Measurements from ENCODE around the gene PTGER3.

The PTGER3 gene

DNA sequence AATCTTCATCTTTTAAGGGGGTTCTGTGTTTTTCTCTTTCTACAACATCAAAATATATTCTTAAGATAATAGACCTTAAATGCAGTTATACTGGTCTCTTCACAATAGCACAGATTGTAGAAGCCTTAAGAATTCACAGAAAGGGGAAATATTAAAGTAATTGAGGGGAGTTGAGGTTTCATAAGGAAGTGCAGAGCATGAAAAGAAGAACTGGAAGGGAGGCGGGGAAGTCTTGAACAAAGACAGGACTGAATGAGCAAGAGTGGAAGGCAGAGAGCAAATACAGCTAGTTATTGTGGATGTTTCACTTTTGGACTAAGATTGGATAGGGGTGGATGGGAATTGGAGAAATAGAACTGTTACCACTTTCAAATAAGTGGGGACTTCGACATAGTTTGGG is 67.7 kb downstream of the PTGER3 start:
- Histone ChIP-seq H3K9me3 (ENCODE audit: severe bottlenecking) (no peaks in the 10 kb centered on the region), H3K27ac (ENCODE audit: poor library complexity, severe bottlenecking) (no peak overlapping the region), H3K4me1 (ENCODE audit: insufficient read depth, poor library complexity, severe bottlenecking) (no peaks in the 10 kb centered on the region), H3K27me3 (ENCODE audit: insufficient read depth, poor library complexity, severe bottlenecking) (no peaks in the 10 kb centered on the region), H3K36me3 (ENCODE audit: low read depth) (no peaks in the 10 kb centered on the region), H3K4me3 (ENCODE audit: severe bottlenecking) (no peak overlapping the region)
- ATAC-seq (ENCODE audit: low read depth) (no peak), DNase-seq (ENCODE audit: low spot score) (no peak)
- TF ChIP-seq, protein P1, sequence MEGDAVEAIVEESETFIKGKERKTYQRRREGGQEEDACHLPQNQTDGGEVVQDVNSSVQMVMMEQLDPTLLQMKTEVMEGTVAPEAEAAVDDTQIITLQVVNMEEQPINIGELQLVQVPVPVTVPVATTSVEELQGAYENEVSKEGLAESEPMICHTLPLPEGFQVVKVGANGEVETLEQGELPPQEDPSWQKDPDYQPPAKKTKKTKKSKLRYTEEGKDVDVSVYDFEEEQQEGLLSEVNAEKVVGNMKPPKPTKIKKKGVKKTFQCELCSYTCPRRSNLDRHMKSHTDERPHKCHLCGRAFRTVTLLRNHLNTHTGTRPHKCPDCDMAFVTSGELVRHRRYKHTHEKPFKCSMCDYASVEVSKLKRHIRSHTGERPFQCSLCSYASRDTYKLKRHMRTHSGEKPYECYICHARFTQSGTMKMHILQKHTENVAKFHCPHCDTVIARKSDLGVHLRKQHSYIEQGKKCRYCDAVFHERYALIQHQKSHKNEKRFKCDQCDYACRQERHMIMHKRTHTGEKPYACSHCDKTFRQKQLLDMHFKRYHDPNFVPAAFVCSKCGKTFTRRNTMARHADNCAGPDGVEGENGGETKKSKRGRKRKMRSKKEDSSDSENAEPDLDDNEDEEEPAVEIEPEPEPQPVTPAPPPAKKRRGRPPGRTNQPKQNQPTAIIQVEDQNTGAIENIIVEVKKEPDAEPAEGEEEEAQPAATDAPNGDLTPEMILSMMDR (IDR thresholded peaks at IDR 0.05; ENCODE audit: poor library complexity, severe bottlenecking): no peak

DNA sequence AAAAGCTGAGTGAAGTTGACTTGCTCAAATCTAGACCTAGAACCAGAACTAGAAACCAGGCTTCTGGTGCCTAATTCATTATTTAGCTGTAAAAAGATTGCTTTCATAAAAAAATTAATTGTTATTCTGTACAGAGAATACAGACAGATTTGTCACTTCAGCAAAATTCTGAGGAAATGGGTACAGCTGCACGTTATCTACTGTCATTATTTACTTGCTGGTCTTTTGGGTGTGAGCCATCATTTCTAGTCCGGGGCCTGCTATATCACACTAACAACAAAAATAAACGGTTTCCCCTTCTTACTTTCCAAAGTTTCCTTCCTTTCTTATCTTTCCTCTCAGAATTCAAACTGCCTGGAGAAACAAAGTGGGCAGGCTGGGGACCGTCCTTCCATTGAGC is 68.3 kb downstream of the PTGER3 start:
- TF ChIP-seq, protein P1 (IDR thresholded peaks at IDR 0.05; ENCODE audit: poor library complexity, severe bottlenecking): no peak
- H3K4me1 ChIP-seq (ENCODE audit: insufficient read depth, poor library complexity, severe bottlenecking): no peaks in the 10 kb centered on the region
- no peaks in the 10 kb centered on the region for H3K36me3 ChIP-seq (ENCODE audit: low read depth)
- H3K27ac ChIP-seq (ENCODE audit: poor library complexity, severe bottlenecking): no peak overlapping the region
- no peak for DNase-seq (ENCODE audit: low spot score)
- no peak overlapping the region for H3K4me3 ChIP-seq (ENCODE audit: severe bottlenecking)
- no peak for ATAC-seq (ENCODE audit: low read depth)
- no peaks in the 10 kb centered on the region for H3K9me3 ChIP-seq (ENCODE audit: severe bottlenecking)
- H3K27me3 ChIP-seq (ENCODE audit: insufficient read depth, poor library complexity, severe bottlenecking): no peaks in the 10 kb centered on the region

DNA sequence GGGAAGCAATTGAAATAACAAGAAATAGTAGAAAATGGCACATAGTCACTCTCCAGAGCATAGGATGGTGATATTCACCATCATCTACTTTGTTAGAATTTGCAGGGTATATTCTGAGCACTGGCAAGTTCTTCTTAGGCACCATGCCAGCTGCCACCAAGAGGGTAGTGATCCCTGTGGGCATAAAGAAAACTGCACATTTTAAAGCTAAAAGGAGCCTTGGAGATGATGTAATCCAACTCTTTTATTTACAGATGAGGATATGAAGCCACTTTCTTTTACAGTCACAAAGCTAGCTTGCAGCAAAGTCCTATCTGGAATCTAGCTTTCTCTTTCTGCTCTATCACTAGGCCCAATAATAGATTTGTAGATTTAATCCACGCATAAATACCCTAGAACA is 69.0 kb downstream of the PTGER3 start:
- Histone ChIP-seq H3K4me3 (ENCODE audit: severe bottlenecking) (no peak overlapping the region), H3K4me1 (ENCODE audit: insufficient read depth, poor library complexity, severe bottlenecking) (no peaks in the 10 kb centered on the region), H3K27me3 (ENCODE audit: insufficient read depth, poor library complexity, severe bottlenecking) (no peaks in the 10 kb centered on the region), H3K27ac (ENCODE audit: poor library complexity, severe bottlenecking) (no peak overlapping the region), H3K36me3 (ENCODE audit: low read depth) (no peaks in the 10 kb centered on the region), H3K9me3 (ENCODE audit: severe bottlenecking) (no peaks in the 10 kb centered on the region)
- ATAC-seq (ENCODE audit: low read depth) (no peak), DNase-seq (ENCODE audit: low spot score) (no peak)
- TF ChIP-seq, protein P1 (IDR thresholded peaks at IDR 0.05; ENCODE audit: poor library complexity, severe bottlenecking): no peak

DNA sequence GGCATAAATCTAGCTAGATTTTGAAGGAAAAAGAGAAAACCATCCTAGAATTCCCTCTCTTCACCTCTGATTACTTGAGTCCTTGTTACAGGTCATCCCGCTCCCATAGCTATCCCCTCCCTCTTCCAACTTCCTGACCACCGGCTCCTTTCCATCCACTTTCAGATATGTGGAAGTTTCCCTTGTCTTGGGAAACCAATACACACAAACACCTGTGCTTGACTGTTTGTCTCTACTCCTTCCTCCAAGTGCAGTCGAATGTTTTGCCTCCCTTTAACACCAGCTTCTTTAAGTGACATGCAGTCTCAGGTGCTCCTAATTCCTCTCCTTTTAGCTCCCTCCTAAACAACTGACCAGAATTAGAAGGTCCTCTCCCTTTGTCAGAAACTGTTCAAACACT is 70.0 kb downstream of the PTGER3 start:
- Histone ChIP-seq H3K36me3 (ENCODE audit: low read depth) (no peaks in the 10 kb centered on the region), H3K4me3 (ENCODE audit: severe bottlenecking) (no peak overlapping the region), H3K27me3 (ENCODE audit: insufficient read depth, poor library complexity, severe bottlenecking) (no peaks in the 10 kb centered on the region), H3K27ac (ENCODE audit: poor library complexity, severe bottlenecking) (no peak overlapping the region), H3K9me3 (ENCODE audit: severe bottlenecking) (no peaks in the 10 kb centered on the region), H3K4me1 (ENCODE audit: insufficient read depth, poor library complexity, severe bottlenecking) (no peaks in the 10 kb centered on the region)
- TF ChIP-seq, protein P1 (IDR thresholded peaks at IDR 0.05; ENCODE audit: poor library complexity, severe bottlenecking): no peak
- ATAC-seq (ENCODE audit: low read depth): no peak
- no peak for DNase-seq (ENCODE audit: low spot score)

DNA sequence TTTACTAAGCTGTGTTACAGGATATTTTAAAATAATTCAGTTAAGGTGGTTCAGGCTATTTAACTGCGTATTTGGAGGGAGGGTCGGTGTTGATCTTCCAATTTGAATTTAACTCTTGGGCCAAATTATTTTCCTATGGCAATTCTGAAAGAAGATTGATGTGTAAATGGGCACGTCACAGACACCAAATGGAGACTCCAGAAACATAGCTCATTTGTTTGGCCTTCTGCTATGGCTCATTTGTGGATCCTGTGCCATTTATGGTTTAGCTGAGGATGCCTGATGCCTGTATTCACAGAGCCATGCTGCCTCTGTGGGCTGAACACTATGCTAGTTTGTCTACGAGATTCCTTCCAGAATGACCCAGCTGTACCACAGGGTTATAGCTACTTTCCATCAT is 70.6 kb downstream of the PTGER3 start:
- Histone ChIP-seq H3K27me3 (ENCODE audit: insufficient read depth, poor library complexity, severe bottlenecking) (peaks cover under 1% of the 10 kb centered on the region), H3K27ac (ENCODE audit: poor library complexity, severe bottlenecking) (no peak overlapping the region), H3K36me3 (ENCODE audit: low read depth) (no peaks in the 10 kb centered on the region), H3K9me3 (ENCODE audit: severe bottlenecking) (no peaks in the 10 kb centered on the region), H3K4me3 (ENCODE audit: severe bottlenecking) (no peak overlapping the region), H3K4me1 (ENCODE audit: insufficient read depth, poor library complexity, severe bottlenecking) (no peaks in the 10 kb centered on the region)
- DNase-seq (ENCODE audit: low spot score) (no peak), ATAC-seq (ENCODE audit: low read depth) (no peak)
- TF ChIP-seq, protein P1 (IDR thresholded peaks at IDR 0.05; ENCODE audit: poor library complexity, severe bottlenecking): no peak

All from RWPE2 (cell line).